Heart right ventricle (tissue), 16 donors: ENCODE measurements around the gene RYR3. TPM values are rescaled to one million over a fixed set of nuclear protein-coding genes. Genes with fewer than 3 reads are reported as not detected.

Experiments
- ATAC-seq, 8 donors: fragments of 200-7000 bp; cut with Tn5 transposase; one replicate each; pipeline ENCODE4 v1.9.1; 2020; ENCODE audit warnings: mild to moderate bottlenecking in 8 of 8, moderate library complexity in 8 of 8, moderate number of reproducible peaks in 1 of 8
- DNase-seq, 2 donors: peaks; one replicate each; pipeline ENCODE4 v3.0.0-alpha.2; 2020
- H3K27ac ChIP-seq, 10 donors: fragments of 200-600 bp; sonication (generic) in 2 of 10; one replicate each; pipeline versions ENCODE4 v1.5.0 to v1.8.0; 2020 to 2022; ENCODE audit warnings: mild to moderate bottlenecking in 3 of 10
- H3K27me3 ChIP-seq, 7 donors: fragments of 200-600 bp; one replicate each; pipeline ENCODE4 v1.8.0; 2021 to 2022; ENCODE audit warnings: mild to moderate bottlenecking in 2 of 7
- H3K36me3 ChIP-seq, 9 donors: fragments of 200-600 bp; sonication (generic) in 1 of 9; one replicate each; pipeline versions ENCODE4 v1.5.0 to v1.8.0; 2020 to 2022; ENCODE audit warnings: mild to moderate bottlenecking in 2 of 9
- H3K4me1 ChIP-seq, 9 donors: fragments of 200-600 bp; sonication (generic) in 1 of 9; one replicate each; pipeline versions ENCODE4 v1.5.0 to v1.8.0; 2020 to 2022; ENCODE audit warnings: mild to moderate bottlenecking in 4 of 9
- H3K4me3 ChIP-seq, 10 donors: fragments of 200-600 bp; sonication (generic) in 2 of 10; one replicate each; pipeline versions ENCODE4 v1.5.0 to v1.8.0; 2020 to 2022; ENCODE audit warnings: mild to moderate bottlenecking in 7 of 10, moderate library complexity in 2 of 10
- H3K9me3 ChIP-seq, 11 donors: fragments of 200-600 bp in 10 of 11; sonication (generic) in 2 of 11; one replicate each; pipeline versions ENCODE4 v1.5.0 to v1.8.0; 2013 to 2022; ENCODE audit warnings: mild to moderate bottlenecking in 2 of 11, control low read depth in 1 of 11, moderate library complexity in 1 of 11
- WGBS, 2 donors: extraction: QIAGEN DNeasy Blood & Tissue Kit; methylation state at CpG; one replicate each; pipeline ENCODE4 v1.1.7; 2013; ENCODE audit warnings: inconsistent platforms in 1 of 2; 5-methylcytosine and 5-hydroxymethylcytosine counted together
- intact Hi-C, 10 donors: fragments of 100-400 bp; cut with DNase I; formaldehyde crosslinking; loops; one replicate each; pipeline versions ENCODE4 v1.11.1 to v1.14.2; 2022
- polyA plus RNA-seq, 2 donors: library from polyadenylated mRNA; stranded (reverse); fragments of 200-250 nt; gene quantifications; one replicate each; pipeline ENCODE4 v1.2.3, GENCODE V29; 2013
- total RNA-seq, 10 donors: library from RNA; stranded (reverse); fragmentation: NEBNext Ultra II Directional in 3 of 10; extraction: Animal tissue kit (Norgen Biotek cat#: 25700) in 3 of 10; gene quantifications; one replicate each; pipeline versions ENCODE4 v1.2.1 to v1.2.4, GENCODE V29; 2021 to 2023
- TF ChIP-seq, protein P1 (sequence below), 9 donors: fragments of 200-600 bp; sonication (generic) in 2 of 9; IDR thresholded peaks; one replicate each; pipeline versions ENCODE4 v1.5.0 to v1.8.0; 2021 to 2022; ENCODE audit warnings: antibody characterized with exemption in 9 of 9, mild to moderate bottlenecking in 5 of 9, moderate library complexity in 1 of 9
- donor health status: Arrhythmogenic right ventricular cardiomyopathy.
- donor health status: ischemic (EF 13 %, LVEDD 7.1; RV severe dilation, severe dysfunction).
- donor health status: healthy with polysubstance abuse.
- donor health status: DM: no; HTN: yes; CAD: no.
- donor health status: DM: no; HTN: no; CAD: no.
- donor health status: ischemic (EF 25% LVEDD 6.9; RV normal size, moderate dysfunction).
- donor health status: ischemic (EF 25% LVEDD 5.7; RV mildly dilated, moderate dysfunction).
- donor health status: healthy.
- donor health status: DM: yes; HTN: yes; CAD: no.
- donor health status: Ischemic cardiomyopathy.
- donor health status: ischemic (EF 35%, LVEDD 5.7; RV mildly dilated, moderate dysfunction).
- donor health status: nonischemic (EF 11% LVEDD 7.7; RV severe dilation, severe dysfunction).
- donor health status: DM: yes; HTN: yes; CAD: no.
- donor health status: PGD.
- donor health status: ischemic (EF 29% LVEDD 5.4; RV normal size, mild dysfunction).
- donor health status: nonischemic (EF 23%, LVEDD 6.1; RV moderate dilation, normal function).

RYR3 gene
- total and polyA plus RNA-seq, 12 donors, result 0.02 to 1.00 (median 0.13) TPM; not detected in 2

DNA sequence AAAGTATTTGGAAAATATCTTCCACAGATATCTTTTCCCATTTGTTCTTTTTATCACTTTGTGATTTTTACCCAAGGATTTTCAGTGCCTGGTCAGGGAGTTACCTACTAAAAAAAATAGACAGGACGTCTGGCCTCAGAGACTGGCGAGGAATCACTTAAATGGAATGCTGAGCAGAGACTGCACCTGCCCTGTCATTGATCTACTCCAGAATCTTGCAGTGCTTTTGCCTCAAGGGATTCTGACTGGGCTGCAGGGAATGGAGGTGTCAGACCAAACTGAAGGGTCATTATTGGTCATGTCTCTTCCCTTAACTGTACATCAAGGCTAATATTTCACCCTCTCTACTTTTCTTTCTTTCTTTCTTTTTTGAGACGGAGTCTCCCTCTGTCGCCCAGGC, 12.1 kb upstream of the RYR3 start:
- H3K27me3 ChIP-seq, result peaks cover 0 to 23% (median 9%) of the 10 kb centered on the region in 7 donors
- WGBS, 2 donors, result 67 to 74% methylated on average over 4 of the region's 4 CpGs
- DNase-seq (no peak), ATAC-seq (no peak)
- H3K27ac ChIP-seq, result no peak overlapping the region
- H3K4me1 ChIP-seq, result no peaks in the 10 kb centered on the region
- H3K36me3 ChIP-seq, result no peaks in the 10 kb centered on the region
- TF ChIP-seq, protein P1, sequence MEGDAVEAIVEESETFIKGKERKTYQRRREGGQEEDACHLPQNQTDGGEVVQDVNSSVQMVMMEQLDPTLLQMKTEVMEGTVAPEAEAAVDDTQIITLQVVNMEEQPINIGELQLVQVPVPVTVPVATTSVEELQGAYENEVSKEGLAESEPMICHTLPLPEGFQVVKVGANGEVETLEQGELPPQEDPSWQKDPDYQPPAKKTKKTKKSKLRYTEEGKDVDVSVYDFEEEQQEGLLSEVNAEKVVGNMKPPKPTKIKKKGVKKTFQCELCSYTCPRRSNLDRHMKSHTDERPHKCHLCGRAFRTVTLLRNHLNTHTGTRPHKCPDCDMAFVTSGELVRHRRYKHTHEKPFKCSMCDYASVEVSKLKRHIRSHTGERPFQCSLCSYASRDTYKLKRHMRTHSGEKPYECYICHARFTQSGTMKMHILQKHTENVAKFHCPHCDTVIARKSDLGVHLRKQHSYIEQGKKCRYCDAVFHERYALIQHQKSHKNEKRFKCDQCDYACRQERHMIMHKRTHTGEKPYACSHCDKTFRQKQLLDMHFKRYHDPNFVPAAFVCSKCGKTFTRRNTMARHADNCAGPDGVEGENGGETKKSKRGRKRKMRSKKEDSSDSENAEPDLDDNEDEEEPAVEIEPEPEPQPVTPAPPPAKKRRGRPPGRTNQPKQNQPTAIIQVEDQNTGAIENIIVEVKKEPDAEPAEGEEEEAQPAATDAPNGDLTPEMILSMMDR (IDR thresholded peaks at IDR 0.05), result no peak
- intact Hi-C loops, result loop anchor here in 2 of 10 donors (10.0 kb wide), 2 partner anchors 396 to 406 kb away; no protein-coding TSS in a partner anchor
- no peak overlapping the region for H3K4me3 ChIP-seq
- no peaks in the 10 kb centered on the region for H3K9me3 ChIP-seq

- intact Hi-C loops, result loop anchor here in 1 of 10 donors (5.0 kb wide), 1 partner anchor 397 kb away; no protein-coding TSS in a partner anchor
- WGBS, 2 donors, result 64 to 65% methylated on average over 5 of the region's 5 CpGs
- ATAC-seq, result no peak
These were observed 5.8 kb upstream of the RYR3 start for GRCh38 chr15:33304924-33305323.

DNA sequence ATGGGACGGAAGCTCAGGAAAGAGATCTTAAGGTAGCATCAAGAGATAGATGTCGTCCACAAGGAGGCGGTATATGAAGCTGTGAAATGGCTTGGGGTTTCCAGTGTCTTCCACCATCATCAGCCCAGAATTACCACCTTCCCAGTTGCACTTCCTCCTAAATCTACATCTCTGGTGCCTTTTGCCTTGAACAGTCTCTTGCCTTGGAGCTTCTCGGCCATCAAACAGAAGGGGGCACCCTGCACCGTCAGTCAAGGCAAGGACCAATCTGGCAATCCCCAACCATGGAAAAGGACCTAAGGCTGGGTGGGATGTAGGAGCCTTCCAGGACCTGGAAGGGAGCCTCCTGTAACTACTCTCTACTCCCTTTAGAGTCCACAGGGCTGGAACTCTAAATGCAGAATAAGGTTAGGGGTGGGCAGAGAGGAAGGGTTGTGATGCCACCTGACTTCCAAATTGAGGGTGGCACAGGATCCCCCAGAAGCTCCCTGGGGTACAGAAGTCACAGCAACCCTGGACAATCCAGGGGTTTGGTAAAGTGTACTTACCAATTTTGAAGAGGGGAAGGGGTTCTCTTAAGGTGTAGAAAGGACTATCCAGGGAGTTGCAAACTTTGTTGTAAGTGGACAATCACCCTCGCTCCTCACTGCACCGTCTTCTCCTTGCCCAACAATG, 1.0 kb upstream of the RYR3 start:
- TF ChIP-seq, protein P1 (IDR thresholded peaks at IDR 0.05), result peak in 7 of 9 donors; percentile 4 to 50 (median 24)
- H3K4me3 ChIP-seq, result no peak overlapping the region

More at GRCh38 chr15:33304924-33305323, 5.8 kb upstream of the RYR3 start:
- peaks cover 0 to 43% (median 21%) of the 10 kb centered on the region in 7 donors for H3K27me3 ChIP-seq
- no peak overlapping the region for H3K27ac ChIP-seq
- H3K4me3 ChIP-seq, result no peak overlapping the region
- TF ChIP-seq, protein P1 (IDR thresholded peaks at IDR 0.05), result no peak
- no peaks in the 10 kb centered on the region for H3K9me3 ChIP-seq
- H3K4me1 ChIP-seq, result no peaks in the 10 kb centered on the region
- DNase-seq, result no peak
- H3K36me3 ChIP-seq, result no peaks in the 10 kb centered on the region

DNA sequence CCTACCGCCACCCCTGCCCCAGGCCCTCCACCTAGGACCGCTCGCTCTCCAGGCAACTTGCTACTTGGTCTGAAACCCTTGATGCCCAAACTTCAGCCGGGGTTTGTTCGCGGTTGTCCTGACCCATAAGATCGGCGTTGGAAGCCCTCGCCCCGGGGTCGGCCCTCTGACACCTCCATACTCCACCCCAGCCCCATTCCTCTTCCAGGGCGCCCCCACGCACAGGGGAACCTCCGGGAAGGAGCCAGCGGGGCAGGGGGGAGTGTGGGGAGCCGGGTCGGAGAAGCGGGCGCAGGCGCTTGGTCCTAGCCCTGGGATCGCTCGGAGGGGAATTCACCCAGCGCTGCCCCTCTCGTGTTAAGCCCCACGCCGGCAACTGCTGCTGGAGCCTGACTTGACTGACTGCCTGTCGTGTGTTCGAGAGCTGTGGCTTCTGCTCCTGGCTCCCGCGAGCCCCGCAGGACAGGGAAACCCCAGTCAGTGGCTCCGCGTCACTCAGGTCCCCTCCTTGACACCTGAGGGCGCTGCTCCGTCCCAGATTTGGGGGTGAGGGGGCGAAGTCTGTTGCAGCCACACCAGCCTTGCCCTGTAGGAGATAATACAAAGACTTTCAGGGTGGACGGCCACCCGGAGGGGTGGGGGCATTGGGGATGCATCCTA, 675 bp downstream of the RYR3 start:
- DNase-seq (peak in 1 of 2 donors; percentile 5), ATAC-seq (peak in 2 of 8 donors; percentile 14 to 24)
- peak overlapping the region in 8 of 10 donors; percentile 9 to 50 (median 40) for H3K4me3 ChIP-seq
- TF ChIP-seq, protein P1 (IDR thresholded peaks at IDR 0.05), result peak in 1 of 9 donors; percentile 14
- WGBS, 2 donors, result 2 to 3% methylated on average over 38 of the region's 38 CpGs
- no peaks in the 10 kb centered on the region for H3K36me3 ChIP-seq
- peaks cover 7 to 62% (median 50%) of the 10 kb centered on the region in 7 donors for H3K27me3 ChIP-seq
- no peak overlapping the region for H3K27ac ChIP-seq
- H3K9me3 ChIP-seq, result peaks cover 0 to 2% (median 0%) of the 10 kb centered on the region in 11 donors
- peaks cover 0 to 5% (median 0%) of the 10 kb centered on the region in 9 donors for H3K4me1 ChIP-seq
- intact Hi-C loops, result loop anchor here in 1 of 10 donors (10.0 kb wide), 1 partner anchor 283 kb away; no protein-coding TSS in a partner anchor

More for the DNA sequence above, 1.0 kb upstream of the RYR3 start:
- H3K36me3 ChIP-seq, result no peaks in the 10 kb centered on the region
- peaks cover 0 to 5% (median 0%) of the 10 kb centered on the region in 9 donors for H3K4me1 ChIP-seq
- H3K9me3 ChIP-seq, result peaks cover 0 to 2% (median 0%) of the 10 kb centered on the region in 11 donors
- DNase-seq (peak in 1 of 2 donors; percentile 12), ATAC-seq (peak in 5 of 8 donors; percentile 31 to 58 (median 52))
- H3K27me3 ChIP-seq, result peaks cover 7 to 74% (median 50%) of the 10 kb centered on the region in 7 donors
- H3K27ac ChIP-seq, result no peak overlapping the region
- WGBS, 2 donors, result 41 to 45% methylated on average over 7 of the region's 7 CpGs
- intact Hi-C loops, result loop anchor here in 2 of 10 donors (5.0 to 10.0 kb wide), 2 partner anchors 285 to 393 kb away; no protein-coding TSS in a partner anchor
